Raji (cell line): ENCODE results near the gene STXBP1.

Experiments used
- POLR2A ChIP-seq: IDR thresholded peaks from 2 replicates; pipeline ENCODE4 v1.6.1; 2011; ENCODE audit warnings: low read depth, low read length, control low read depth; ENCODE audit not compliant: insufficient read depth

The STXBP1 gene

DNA sequence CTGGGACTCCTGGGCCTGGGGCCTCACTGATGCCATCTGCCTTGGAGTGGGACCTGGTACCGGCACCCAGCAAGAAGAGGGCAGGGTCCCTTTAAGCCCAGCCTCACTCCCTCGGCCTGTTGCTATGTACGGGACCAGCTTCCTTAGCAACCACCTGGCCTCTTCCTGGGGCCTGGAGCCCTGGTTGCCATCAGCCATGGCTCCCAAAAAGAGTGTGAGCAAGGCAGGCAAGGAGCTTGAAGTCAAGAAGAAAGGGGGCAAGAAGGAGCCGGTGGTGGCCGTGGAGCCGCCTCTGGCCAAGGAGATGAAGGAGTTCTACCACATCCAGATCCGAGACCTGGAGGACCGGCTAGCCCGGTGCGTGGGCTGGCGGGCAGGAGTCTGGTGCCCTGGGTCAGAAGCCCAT is 94.8 kb downstream of the STXBP1 start, which contains the start of gene CFAP157:
Gene CFAP157, plus strand, starts transcription at position 153 of the 406 bp plus-strand sequence. Its CDS starts 44 bp downstream, at position 197.
- no peak for TF ChIP-seq POLR2A

DNA sequence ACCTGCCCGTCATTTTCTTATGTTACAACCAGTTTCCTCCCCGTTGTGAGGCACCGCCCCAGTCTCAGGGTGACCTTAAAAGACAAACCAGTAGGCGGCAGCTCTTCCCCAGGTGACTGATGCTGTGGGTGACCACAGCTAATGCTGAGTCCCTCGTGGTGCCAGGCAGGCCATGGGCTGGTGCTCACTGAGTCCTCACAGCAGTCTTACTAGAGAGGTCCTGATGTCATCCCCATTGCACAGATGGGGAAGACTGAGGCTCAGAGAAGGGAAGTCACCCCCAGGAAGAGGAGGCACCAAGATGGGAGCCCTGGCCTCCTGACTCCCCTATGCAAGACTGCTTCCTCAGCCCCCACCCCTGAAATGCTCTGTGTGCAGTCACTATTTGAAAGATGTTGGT is 95.7 kb downstream of the STXBP1 start:
- TF ChIP-seq POLR2A, result no peak

- no peak for TF ChIP-seq POLR2A
Measured at GRCh38 chr9:127708952-127709587, 97.0 kb downstream of the STXBP1 start.

DNA sequence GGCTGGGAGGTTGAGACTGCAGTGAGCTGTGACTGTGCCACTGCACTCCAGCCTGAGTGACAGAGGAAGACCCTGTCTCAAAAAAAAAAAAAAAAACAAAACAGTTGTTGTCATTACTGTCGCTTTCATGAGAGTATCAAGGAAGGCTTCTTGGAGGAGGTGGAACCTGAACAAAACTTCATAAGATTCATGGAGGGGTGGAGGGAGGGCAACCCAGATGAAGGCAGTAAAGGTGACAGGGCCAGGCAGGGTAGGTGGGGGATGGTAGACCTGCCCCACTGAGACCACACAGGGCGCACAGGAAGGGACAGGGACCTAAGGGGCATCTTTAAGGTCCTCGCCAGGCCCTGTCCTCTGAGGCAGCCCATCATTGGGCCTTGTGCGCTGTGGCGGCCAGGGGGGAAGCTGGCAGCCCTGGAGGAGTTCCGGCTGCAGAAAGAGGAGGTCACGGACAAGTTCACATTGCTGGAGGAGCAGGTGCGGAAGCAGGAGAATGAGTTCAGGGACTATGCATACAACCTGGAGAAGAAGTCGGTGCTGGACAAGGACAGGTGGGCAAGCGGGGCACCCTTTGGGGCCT is 98.2 kb downstream of the STXBP1 start:
- TF ChIP-seq POLR2A, result no peak

- no peak for TF ChIP-seq POLR2A
Measured at GRCh38 chr9:127711226-127711701, 99.2 kb downstream of the STXBP1 start.

- no peak for TF ChIP-seq POLR2A
Measured at GRCh38 chr9:127711831-127712274, 99.8 kb downstream of the STXBP1 start.

- no peak for TF ChIP-seq POLR2A
Measured at GRCh38 chr9:127712371-127712770, 100.3 kb downstream of the STXBP1 start.

GRCh38 chr9:127712867-127713266 is 100.8 kb downstream of the STXBP1 start:
- no peak for TF ChIP-seq POLR2A

GRCh38 chr9:127714020-127714750 is 102.1 kb downstream of the STXBP1 start:
- TF ChIP-seq POLR2A, result no peak

DNA sequence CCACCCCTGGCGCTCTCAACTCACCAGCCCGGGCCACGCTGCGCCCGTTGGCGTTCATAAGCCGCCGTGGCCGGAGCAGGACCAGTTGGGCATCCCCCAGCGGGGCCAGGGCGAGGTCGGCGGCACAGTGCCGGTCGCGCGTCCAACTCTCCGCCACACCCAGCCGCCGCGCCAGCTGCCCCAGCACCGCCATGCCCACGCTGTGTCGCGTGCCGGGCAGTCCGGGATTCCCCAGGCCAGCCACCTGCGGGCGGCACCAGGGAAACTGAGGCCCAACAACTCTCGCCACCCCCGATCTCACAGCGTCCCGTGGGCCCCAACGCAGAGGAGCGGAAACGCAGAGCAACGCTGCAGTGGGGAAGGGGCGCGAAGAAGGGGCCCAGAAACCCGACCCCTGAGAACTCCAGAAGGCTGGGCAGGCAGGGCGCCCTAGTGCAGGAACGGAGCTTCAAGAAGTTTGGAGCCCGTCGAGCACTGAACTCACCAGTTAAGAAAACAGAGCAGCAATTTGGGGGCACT is 102.9 kb downstream of the STXBP1 start:
- no peak for TF ChIP-seq POLR2A

- TF ChIP-seq POLR2A, result peak; percentile 51
Measured at GRCh38 chr9:127715470-127716337, 103.6 kb downstream of the STXBP1 start, which contains the start of the genes PTRH1 and TTC16. PTRH1 (minus strand) TSS chr9:127715663; CDS start chr9:127715639, 24 bp downstream. TTC16 (plus strand) TSS chr9:127716079; CDS start chr9:127716146, 67 bp downstream.

DNA sequence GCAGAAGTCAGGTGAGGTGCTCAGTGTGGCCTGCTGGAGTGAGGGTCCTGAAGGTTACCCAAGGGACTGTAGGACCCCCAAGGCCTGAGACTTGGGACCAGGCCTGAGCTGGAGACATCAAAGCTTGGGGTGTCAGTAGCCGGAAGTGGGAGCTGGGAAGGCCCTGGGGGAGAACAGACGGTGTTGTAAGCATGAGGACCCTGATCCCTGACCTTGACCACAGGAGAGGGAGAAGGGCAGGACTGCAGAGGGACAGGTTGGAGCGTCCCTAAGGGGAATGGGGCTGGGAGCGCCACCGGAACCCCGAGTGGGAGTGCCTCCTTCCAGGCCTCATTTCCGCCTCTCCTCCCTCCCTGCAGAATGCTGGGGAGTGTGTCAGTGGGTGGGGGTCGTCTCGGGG is 104.3 kb downstream of the STXBP1 start:
- TF ChIP-seq POLR2A, result no peak

- TF ChIP-seq POLR2A, result no peak
Measured at GRCh38 chr9:127717766-127718165, 105.7 kb downstream of the STXBP1 start.

DNA sequence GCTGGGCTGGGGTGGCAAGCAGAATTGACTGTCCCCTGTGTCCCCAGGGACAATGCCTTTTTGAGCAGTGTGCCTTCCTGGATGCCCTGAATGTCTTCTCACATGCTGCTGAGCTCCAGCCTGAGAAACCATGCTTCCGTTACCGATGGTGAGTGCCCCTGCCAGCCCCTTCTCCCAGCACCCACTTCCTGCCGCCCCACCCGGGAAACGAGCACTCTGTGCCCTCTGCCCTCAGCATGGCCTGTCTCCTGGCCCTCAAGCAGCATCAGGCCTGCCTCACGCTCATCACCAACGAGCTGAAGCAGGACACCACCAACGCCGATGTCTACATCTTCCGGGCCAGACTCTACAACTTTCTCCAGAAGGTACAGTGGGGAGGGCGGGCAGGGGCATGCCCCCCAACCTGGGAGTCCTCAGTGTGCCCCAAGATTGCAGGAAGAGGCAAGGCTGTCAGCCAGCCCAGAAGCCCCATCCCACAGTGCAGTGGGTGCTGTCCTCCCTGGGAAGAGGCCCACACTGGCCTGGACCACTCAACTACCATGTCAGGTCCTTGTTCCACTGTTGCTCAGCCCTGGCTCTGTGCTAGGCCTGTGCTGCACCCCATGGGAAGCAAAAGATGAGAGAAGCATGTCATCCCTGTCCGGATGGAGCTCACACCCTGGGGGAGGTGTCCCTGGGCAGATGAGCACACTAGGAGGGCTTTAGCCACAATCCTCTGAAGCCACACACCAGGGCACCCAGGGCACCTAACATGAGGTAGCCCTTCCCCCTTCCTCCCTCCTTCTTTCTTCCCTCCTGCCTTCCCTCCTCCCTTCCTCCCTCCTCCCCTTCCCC is 108.2 kb downstream of the STXBP1 start:
- no peak for TF ChIP-seq POLR2A
